PC-3 (cell line): Measurements from ENCODE around the gene ARHGAP25.

Experiments used
- CTCF ChIP-seq: fragments of 300-600 bp; sonication (generic); conservative IDR thresholded peaks from 2 replicates; pipeline ENCODE4 v1.5.1; 2017; ENCODE audit warnings: antibody characterized with exemption, low read depth, mild to moderate bottlenecking, low read length
- EZH2 ChIP-seq: fragments of 300-600 bp; sonication (generic); IDR thresholded peaks from one replicate; pipeline ENCODE4 v1.6.1; 2017; ENCODE audit warnings: antibody characterized with exemption, mild to moderate bottlenecking, low read length; ENCODE audit not compliant: unreplicated experiment
- EZH2phosphoT487 ChIP-seq: fragments of 300-600 bp; sonication (generic); IDR thresholded peaks from 2 replicates; pipeline ENCODE4 v1.6.1; 2018; ENCODE audit warnings: mild to moderate bottlenecking, antibody characterized with exemption, low read length, borderline replicate concordance

DNA sequence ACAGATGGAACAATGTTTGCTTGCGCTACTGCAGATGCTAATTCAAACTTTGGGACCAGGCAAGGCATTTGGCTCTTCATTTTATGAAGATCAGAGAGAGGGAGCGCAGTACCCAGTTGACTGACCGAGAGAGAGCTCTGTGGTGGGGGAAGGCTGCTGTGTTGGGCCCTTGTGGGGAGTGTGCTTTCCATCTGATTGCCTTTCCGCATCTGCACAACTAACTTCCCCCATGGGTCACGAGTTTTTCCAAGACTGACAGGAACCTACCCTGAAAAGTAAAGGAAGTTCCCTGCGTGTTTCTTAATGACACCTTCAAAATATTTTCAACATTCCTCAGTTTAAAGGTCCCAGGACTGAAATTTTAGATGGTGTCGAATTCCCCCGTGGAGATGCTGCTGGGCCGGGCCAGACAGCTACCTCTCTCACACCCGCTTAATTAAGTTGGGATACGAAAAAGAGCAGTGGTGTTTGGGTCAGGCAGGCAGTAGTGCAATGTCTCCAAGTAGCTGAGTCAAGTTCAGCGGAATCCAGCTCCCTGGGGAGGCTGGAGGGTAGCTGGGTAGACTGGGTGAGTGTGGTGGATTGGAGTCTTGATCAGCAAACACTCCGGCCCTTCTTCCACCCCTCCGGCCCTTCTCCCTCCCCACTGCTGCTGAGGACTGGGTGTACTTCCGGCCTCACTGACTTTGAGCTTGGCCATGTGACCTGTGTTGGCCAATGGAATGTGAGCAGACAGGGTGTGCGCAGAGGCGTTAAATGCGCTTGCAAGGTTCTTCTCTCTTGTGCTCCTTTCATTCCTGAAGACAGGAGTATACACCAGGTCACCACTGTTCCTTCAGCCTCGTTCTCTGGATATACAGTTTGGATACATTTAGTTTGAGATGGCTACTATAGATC is 2.3 kb upstream of the ARHGAP25 start:
- TF ChIP-seq CTCF (no peak), EZH2 (no peak), EZH2phosphoT487 (no peak)
